ENCODE data around the gene ZNF865. TPM values are rescaled to one million over a fixed set of nuclear protein-coding genes. Genes with fewer than 3 reads are reported as not detected.

The ZNF865 gene
- total RNA-seq, 1 experiment from 2014 or later, result 21.7 TPM

- TF ChIP-seq ZNF532 (CRISPR knock-in tag; IDR thresholded peaks at IDR 0.05; ENCODE audit: borderline replicate concordance), result no peak
- no peak for TF ChIP-seq TEAD1 (CRISPR knock-in tag; IDR thresholded peaks at IDR 0.05)
- no peak for TF ChIP-seq KAT7 (CRISPR knock-in tag; IDR thresholded peaks at IDR 0.05; ENCODE audit: borderline replicate concordance)
These were observed 7.9 kb downstream of the ZNF865 start (continued) for GRCh38 chr19:55613396-55613795.

DNA sequence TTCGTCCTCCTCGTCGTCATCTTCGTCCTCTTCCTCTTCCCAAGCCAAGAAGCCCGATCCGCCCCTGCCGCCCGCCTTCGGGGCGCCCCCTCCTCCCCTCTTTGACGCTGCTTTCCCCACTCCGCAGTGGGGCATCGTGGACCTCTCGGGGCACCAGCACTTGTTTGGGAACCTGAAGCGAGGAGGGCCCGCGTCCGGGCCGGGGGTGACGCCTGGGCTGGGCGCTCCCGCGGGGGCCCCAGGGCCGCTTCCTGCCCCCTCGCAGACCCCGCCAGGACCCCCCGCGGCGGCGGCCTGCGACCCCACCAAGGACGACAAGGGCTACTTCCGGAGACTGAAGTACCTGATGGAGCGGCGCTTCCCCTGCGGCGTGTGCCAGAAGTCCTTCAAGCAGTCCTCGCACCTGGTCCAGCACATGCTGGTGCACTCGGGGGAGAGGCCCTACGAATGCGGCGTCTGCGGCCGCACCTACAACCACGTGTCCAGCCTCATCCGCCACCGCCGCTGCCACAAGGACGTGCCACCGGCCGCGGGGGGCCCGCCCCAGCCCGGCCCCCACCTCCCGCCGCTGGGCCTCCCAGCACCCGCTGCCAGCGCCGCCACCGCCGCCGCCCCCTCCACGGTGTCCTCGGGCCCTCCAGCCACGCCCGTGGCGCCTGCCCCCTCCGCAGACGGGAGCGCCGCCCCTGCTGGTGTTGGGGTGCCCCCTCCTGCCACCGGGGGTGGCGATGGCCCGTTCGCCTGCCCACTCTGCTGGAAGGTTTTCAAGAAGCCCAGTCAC lies 8.7 kb downstream of the ZNF865 start:
- ChIA-PET CTCF (interaction anchor here (1.2 to 2.3 kb wide), 2 partner anchors 8 to 9 kb away, joined by 4 to 5 read pairs; partner anchors contain the start of gene ZNF865), POLR2A (interaction anchor here (1.0 kb wide), 1 partner anchor 10 kb away, joined by 4 read pairs; no protein-coding TSS in a partner anchor)
- Mint-ChIP-seq H3K4me3 (no peak overlapping the region), H3K36me3 (peaks cover 18% of the 10 kb centered on the region), H3K4me1 (0 out of 2 replicates have a peak, but pooled peaks cover 3% of the 10 kb centered on the region), H3K27ac (no peak overlapping the region), H3K27me3 (ENCODE audit: low read depth) (no peaks in the 10 kb centered on the region; the same call in 1 of the 2 replicates), H3K9me3 (no peaks in the 10 kb centered on the region)
- DNase-seq (ENCODE audit: low spot score) (no peak), ATAC-seq (no peak)
- TF ChIP-seq ZNF416 (CRISPR knock-in tag; IDR thresholded peaks at IDR 0.05) (no peak), PREB (CRISPR knock-in tag; IDR thresholded peaks at IDR 0.05; ENCODE audit: borderline replicate concordance) (no peak), MAX (CRISPR knock-in tag; IDR thresholded peaks at IDR 0.05) (no peak), AFF4 (CRISPR knock-in tag; IDR thresholded peaks at IDR 0.05; ENCODE audit: borderline replicate concordance) (no peak), ZNF532 (CRISPR knock-in tag; IDR thresholded peaks at IDR 0.05; ENCODE audit: borderline replicate concordance) (no peak), KAT7 (CRISPR knock-in tag; IDR thresholded peaks at IDR 0.05; ENCODE audit: borderline replicate concordance) (no peak), SOX15 (CRISPR knock-in tag; IDR thresholded peaks at IDR 0.05) (no peak), ZNF317 (CRISPR knock-in tag; IDR thresholded peaks at IDR 0.05; ENCODE audit: borderline replicate concordance, low read depth) (no peak), TCF7 (CRISPR knock-in tag; IDR thresholded peaks at IDR 0.05; ENCODE audit: low read depth) (no peak), FOXP1 (CRISPR knock-in tag; IDR thresholded peaks at IDR 0.05; ENCODE audit: borderline replicate concordance) (no peak), SMAD4 (CRISPR knock-in tag; IDR thresholded peaks at IDR 0.05) (no peak)
- TF ChIP-seq, protein P1, sequence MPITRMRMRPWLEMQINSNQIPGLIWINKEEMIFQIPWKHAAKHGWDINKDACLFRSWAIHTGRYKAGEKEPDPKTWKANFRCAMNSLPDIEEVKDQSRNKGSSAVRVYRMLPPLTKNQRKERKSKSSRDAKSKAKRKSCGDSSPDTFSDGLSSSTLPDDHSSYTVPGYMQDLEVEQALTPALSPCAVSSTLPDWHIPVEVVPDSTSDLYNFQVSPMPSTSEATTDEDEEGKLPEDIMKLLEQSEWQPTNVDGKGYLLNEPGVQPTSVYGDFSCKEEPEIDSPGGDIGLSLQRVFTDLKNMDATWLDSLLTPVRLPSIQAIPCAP (CRISPR knock-in tag; IDR thresholded peaks at IDR 0.05), result no peak
- TF ChIP-seq, protein P2, sequence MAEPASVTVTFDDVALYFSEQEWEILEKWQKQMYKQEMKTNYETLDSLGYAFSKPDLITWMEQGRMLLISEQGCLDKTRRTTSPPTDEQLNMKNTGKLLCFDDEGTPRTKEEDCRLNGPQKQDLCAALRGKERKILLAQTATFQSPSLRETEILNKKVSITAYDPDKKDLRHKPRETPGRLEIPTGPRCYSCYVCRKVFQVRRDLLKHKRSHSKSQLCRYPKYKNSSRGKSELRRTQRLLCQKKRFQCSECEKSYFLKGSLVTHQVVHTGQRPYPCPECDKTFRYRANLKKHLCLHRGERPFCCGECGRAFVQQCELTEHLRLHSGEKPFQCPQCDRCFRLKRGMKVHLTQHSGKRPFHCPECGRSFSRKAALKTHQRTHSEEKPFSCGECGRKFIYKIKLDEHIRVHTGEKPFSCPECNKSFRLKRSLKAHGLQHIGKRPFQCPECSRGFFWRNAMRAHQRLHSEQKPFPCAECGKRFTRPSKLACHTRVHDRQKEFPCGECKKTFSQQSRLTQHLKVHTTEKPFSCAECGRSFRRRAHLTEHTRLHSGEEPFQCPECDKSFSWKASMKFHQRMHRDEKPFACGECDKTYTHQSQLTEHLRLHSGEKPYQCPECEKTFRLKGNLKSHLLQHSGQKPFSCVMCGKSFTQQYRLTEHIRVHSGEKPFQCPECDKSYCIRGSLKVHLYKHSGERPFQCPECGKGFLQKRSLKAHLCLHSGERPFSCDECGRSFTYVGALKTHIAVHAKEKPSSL (CRISPR knock-in tag; conservative IDR thresholded peaks at IDR 0.05), result no peak
